K562 (cell line): ENCODE results near the gene IRF2BP1. TPM values are rescaled to one million over a fixed set of nuclear protein-coding genes. Genes with fewer than 3 reads are reported as not detected.

Experiments used
- CBX1 ChIP-seq: sonication (generic); IDR thresholded peaks from 2 replicates; pipeline ENCODE4 v1.6.1; 2016; ENCODE audit warnings: antibody characterized with exemption, low read depth, mild to moderate bottlenecking
- CREB5 ChIP-seq: fragments of 250-450 bp; sonication (Bioruptor Pico); IDR thresholded peaks from 2 replicates; pipeline ENCODE4 v1.5.0; 2020; ENCODE audit warnings: mild to moderate bottlenecking
- MTA3 ChIP-seq: fragments of 450-650 bp; formaldehyde crosslinking; IDR thresholded peaks from 2 replicates; pipeline ENCODE4 v1.6.1; 2017; ENCODE audit warnings: mild to moderate bottlenecking, borderline replicate concordance
- PHB2 ChIP-seq: fragments of 450-650 bp; IDR thresholded peaks from 2 replicates; pipeline ENCODE4 v1.6.1; 2017; ENCODE audit warnings: low read depth
- PTTG1 ChIP-seq: fragments of 450-650 bp; IDR thresholded peaks from 2 replicates; pipeline ENCODE4 v1.6.1; 2016; ENCODE audit warnings: low read depth, mild to moderate bottlenecking, missing genetic modification characterization, missing compliant biosample characterization
- RBM22 ChIP-seq: fragments of 200-400 bp; formaldehyde crosslinking; IDR thresholded peaks from 2 replicates; pipeline ENCODE4 v1.6.1; 2018; ENCODE audit warnings: low read length, low read depth; ENCODE audit not compliant: poor library complexity, severe bottlenecking
- STAT5A ChIP-seq: IDR thresholded peaks from 2 replicates; pipeline ENCODE4 v1.6.1; 2012; ENCODE audit warnings: low read length, inconsistent platforms, borderline replicate concordance
- TAF1 ChIP-seq: IDR thresholded peaks from 2 replicates; pipeline ENCODE4 v1.6.1; 2011; ENCODE audit warnings: mild to moderate bottlenecking, low read length, moderate library complexity; ENCODE audit not compliant: insufficient read depth, control insufficient read depth, severe bottlenecking; ENCODE audit errors: extremely low read depth
- U2AF1 ChIP-seq: fragments of 200-400 bp; formaldehyde crosslinking; optimal IDR thresholded peaks from 2 replicates; pipeline ENCODE3; 2017; ENCODE audit warnings: mild to moderate bottlenecking, low read depth, low read length, moderate library complexity
- USF1 ChIP-seq: sonication (generic); formaldehyde crosslinking; IDR thresholded peaks from 2 replicates; pipeline ENCODE4 v1.9.0; 2022; ENCODE audit warnings: mild to moderate bottlenecking, missing genetic modification reagents
- ZC3H11A ChIP-seq: IDR thresholded peaks from 2 replicates; pipeline ENCODE4 v1.6.1; 2012; ENCODE audit warnings: low read depth, low read length, improper control_type of control experiment
- ZNF146 ChIP-seq: IDR thresholded peaks from one replicate; pipeline ENCODE4 v1.6.1; 2018; ENCODE audit warnings: missing compliant biosample characterization; ENCODE audit not compliant: unreplicated experiment
- ZNF282 ChIP-seq: sonication (generic); formaldehyde crosslinking; IDR thresholded peaks from 2 replicates; pipeline ENCODE4 v1.8.1; 2023; ENCODE audit warnings: missing genetic modification reagents
- ZNF586 ChIP-seq: fragments of 450-650 bp; formaldehyde crosslinking; conservative IDR thresholded peaks from 2 replicates; pipeline ENCODE4 v1.4.0; 2020; ENCODE audit warnings: mild to moderate bottlenecking, moderate library complexity
- ZNF668 ChIP-seq: fragments of 250-450 bp; sonication (Bioruptor Pico); IDR thresholded peaks from 2 replicates; pipeline ENCODE4 v1.8.0; 2022; ENCODE audit warnings: mild to moderate bottlenecking, inconsistent platforms
- polyA plus RNA-seq, 8 experiments: library from polyadenylated mRNA; depleted of rRNA in 4 of 8; stranded (reverse) in 5 of 8; unstranded in 3 of 8; fragments of >200 nt; fragmentation: Nextera tagmentation in 2 of 8; fragmentation: Illumina TruSeq in 1 of 8; extraction: Ambion mirVana in 2 of 8; extraction: Trizol in 1 of 8; gene quantifications; 2 replicates each; pipeline versions ENCODE4 v1.2.1 to v1.2.3, GENCODE V29; 2011 to 2014; ENCODE audit warnings: inconsistent platforms in 1 of 8, missing spikeins in 1 of 8
- total RNA-seq, 7 experiments: library from RNA; depleted of rRNA in 6 of 7; stranded (reverse); fragments of >200 nt in 6 of 7; fragmentation: Illumina TruSeq in 2 of 7; extraction: Trizol in 2 of 7; gene quantifications; 2 replicates each; pipeline versions ENCODE4 v1.2.1 to v1.2.3, GENCODE V29; 2011 to 2021; ENCODE audit warnings: low replicate concordance in 1 of 7
- TF ChIP-seq, protein P1 (sequence below): fragments of 450-650 bp; formaldehyde crosslinking; IDR thresholded peaks from 2 replicates; pipeline ENCODE4 v1.4.0; 2020; ENCODE audit warnings: mild to moderate bottlenecking, moderate library complexity
- TF ChIP-seq, protein P2 (sequence below): sonication (generic); formaldehyde crosslinking; IDR thresholded peaks from 2 replicates; pipeline ENCODE4 v1.8.1; 2023; ENCODE audit warnings: mild to moderate bottlenecking, missing genetic modification reagents
- TF ChIP-seq, protein P3 (sequence below), 3 experiments: fragments of 200-800 bp in 1 of 3; fragments of 250-450 bp in 1 of 3; fragments of 450-650 bp in 1 of 3; sonication (Bioruptor Pico) in 1 of 3; sonication (Bioruptor generic) in 1 of 3; formaldehyde crosslinking in 1 of 3; IDR thresholded peaks; 2 replicates each; pipeline versions ENCODE4 v1.6.1 to v1.8.0; 2016 to 2022; ENCODE audit warnings: mild to moderate bottlenecking in 2 of 3, missing genetic modification characterization in 2 of 3, missing compliant biosample characterization in 1 of 3, moderate library complexity in 1 of 3

Gene IRF2BP1
- total and polyA plus RNA-seq, 9 of the 15 experiments (the other 6 are each of a cell fraction or from before 2014, with no cell fraction given), result 0.61 to 35.9 (median 3.5) TPM

- TF ChIP-seq CREB5, result no peak
- TF ChIP-seq USF1 (CRISPR knock-in tag), result no peak
- TF ChIP-seq RBM22, result peak; percentile 51
- no peak for TF ChIP-seq ZNF586 (CRISPR knock-in tag)
- TF ChIP-seq MTA3, result no peak; the same call in 1 of the 2 replicates
- peak; percentile 99 for TF ChIP-seq CBX1
- TF ChIP-seq, protein P1, sequence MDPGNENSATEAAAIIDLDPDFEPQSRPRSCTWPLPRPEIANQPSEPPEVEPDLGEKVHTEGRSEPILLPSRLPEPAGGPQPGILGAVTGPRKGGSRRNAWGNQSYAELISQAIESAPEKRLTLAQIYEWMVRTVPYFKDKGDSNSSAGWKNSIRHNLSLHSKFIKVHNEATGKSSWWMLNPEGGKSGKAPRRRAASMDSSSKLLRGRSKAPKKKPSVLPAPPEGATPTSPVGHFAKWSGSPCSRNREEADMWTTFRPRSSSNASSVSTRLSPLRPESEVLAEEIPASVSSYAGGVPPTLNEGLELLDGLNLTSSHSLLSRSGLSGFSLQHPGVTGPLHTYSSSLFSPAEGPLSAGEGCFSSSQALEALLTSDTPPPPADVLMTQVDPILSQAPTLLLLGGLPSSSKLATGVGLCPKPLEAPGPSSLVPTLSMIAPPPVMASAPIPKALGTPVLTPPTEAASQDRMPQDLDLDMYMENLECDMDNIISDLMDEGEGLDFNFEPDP (CRISPR knock-in tag), result no peak
- TF ChIP-seq ZNF282 (CRISPR knock-in tag), result no peak
- no peak for TF ChIP-seq ZNF668
- TF ChIP-seq, protein P2, sequence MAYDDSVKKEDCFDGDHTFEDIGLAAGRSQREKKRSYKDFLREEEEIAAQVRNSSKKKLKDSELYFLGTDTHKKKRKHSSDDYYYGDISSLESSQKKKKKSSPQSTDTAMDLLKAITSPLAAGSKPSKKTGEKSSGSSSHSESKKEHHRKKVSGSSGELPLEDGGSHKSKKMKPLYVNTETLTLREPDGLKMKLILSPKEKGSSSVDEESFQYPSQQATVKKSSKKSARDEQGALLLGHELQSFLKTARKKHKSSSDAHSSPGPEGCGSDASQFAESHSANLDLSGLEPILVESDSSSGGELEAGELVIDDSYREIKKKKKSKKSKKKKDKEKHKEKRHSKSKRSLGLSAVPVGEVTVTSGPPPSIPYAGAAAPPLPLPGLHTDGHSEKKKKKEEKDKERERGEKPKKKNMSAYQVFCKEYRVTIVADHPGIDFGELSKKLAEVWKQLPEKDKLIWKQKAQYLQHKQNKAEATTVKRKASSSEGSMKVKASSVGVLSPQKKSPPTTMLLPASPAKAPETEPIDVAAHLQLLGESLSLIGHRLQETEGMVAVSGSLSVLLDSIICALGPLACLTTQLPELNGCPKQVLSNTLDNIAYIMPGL (CRISPR knock-in tag), result no peak
- TF ChIP-seq, protein P3, sequence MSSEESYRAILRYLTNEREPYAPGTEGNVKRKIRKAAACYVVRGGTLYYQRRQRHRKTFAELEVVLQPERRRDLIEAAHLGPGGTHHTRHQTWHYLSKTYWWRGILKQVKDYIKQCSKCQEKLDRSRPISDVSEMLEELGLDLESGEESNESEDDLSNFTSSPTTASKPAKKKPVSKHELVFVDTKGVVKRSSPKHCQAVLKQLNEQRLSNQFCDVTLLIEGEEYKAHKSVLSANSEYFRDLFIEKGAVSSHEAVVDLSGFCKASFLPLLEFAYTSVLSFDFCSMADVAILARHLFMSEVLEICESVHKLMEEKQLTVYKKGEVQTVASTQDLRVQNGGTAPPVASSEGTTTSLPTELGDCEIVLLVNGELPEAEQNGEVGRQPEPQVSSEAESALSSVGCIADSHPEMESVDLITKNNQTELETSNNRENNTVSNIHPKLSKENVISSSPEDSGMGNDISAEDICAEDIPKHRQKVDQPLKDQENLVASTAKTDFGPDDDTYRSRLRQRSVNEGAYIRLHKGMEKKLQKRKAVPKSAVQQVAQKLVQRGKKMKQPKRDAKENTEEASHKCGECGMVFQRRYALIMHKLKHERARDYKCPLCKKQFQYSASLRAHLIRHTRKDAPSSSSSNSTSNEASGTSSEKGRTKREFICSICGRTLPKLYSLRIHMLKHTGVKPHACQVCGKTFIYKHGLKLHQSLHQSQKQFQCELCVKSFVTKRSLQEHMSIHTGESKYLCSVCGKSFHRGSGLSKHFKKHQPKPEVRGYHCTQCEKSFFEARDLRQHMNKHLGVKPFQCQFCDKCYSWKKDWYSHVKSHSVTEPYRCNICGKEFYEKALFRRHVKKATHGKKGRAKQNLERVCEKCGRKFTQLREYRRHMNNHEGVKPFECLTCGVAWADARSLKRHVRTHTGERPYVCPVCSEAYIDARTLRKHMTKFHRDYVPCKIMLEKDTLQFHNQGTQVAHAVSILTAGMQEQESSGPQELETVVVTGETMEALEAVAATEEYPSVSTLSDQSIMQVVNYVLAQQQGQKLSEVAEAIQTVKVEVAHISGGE (CRISPR knock-in tag; IDR thresholded peaks at IDR 0.05), result no peak
- TF ChIP-seq ZC3H11A, result 0 out of 2 replicates have a peak, but pooled peaks have one; percentile 37
- TF ChIP-seq STAT5A, result no peak
- no peak for TF ChIP-seq ZNF146 (CRISPR knock-in tag)
- TF ChIP-seq TAF1, result peak; percentile 43
- no peak for TF ChIP-seq PTTG1 (tag)
- TF ChIP-seq U2AF1, result no peak
- TF ChIP-seq PHB2, result no peak
These were observed 21.9 kb downstream of the IRF2BP1 start, which contains the start of gene FOXA3 (continued) for GRCh38 chr19:45863840-45864628.
